BJ (cell line): ENCODE data around the gene ELOVL2. TPM values are rescaled to one million over a fixed set of nuclear protein-coding genes. Genes with fewer than 3 reads are reported as not detected.

Experiments
- CTCF ChIA-PET: fragments of 350-600 bp; formaldehyde crosslinking; extraction: SDS; loops from one replicate; lab custom pipeline; 2021; ENCODE audit warnings: antibody characterized with exemption, inconsistent platforms; lab: Yijun Ruan, JAX
- POLR2A ChIA-PET: fragments of 300-600 bp; sonication (Branson Sonifier 250); formaldehyde crosslinking; extraction: SDS; loops from one replicate; lab custom pipeline; 2021; ENCODE audit warnings: antibody characterized with exemption; lab: Charles Lee
- DNase-seq: peaks from one replicate; pipeline ENCODE4 v3.0.0-alpha.2; 2011; ENCODE audit warnings: low read depth
- H3K27me3 ChIP-seq: 2 replicates; pipeline ENCODE4 v1.6.0; 2011; ENCODE audit warnings: low read length; ENCODE audit not compliant: control insufficient read depth, insufficient read depth
- H3K36me3 ChIP-seq: 2 replicates; pipeline ENCODE4 v1.5.1; 2011; ENCODE audit warnings: low read length; ENCODE audit not compliant: control insufficient read depth, insufficient read depth
- H3K4me3 ChIP-seq: 2 replicates; pipeline ENCODE4 v1.5.1; 2011; ENCODE audit warnings: low read depth, mild to moderate bottlenecking, control low read depth, low read length
- CTCF ChIP-seq: IDR thresholded peaks from 2 replicates; pipeline ENCODE4 v1.5.1; 2011; ENCODE audit warnings: low read depth, mild to moderate bottlenecking, control low read depth, inconsistent platforms, low read length, moderate library complexity; ENCODE audit not compliant: insufficient read depth
- polyA plus RNA-seq: library from polyadenylated mRNA; depleted of rRNA; stranded (reverse); fragments of >200 nt; gene quantifications from 2 replicates; pipeline ENCODE4 v1.2.3, GENCODE V29; 2011

The ELOVL2 gene
- polyA plus RNA-seq, 1 experiment, result 0.17 TPM

- H3K4me3 ChIP-seq, result no peak overlapping the region
- TF ChIP-seq CTCF, result no peak
- POLR2A ChIA-PET, result no interaction called here
- no peak for DNase-seq
- CTCF ChIA-PET, result interaction anchor here (0.7 kb wide), 1 partner anchor 11 kb away, joined by 3 read pairs; no protein-coding TSS in a partner anchor
- no peaks in the 10 kb centered on the region for H3K27me3 ChIP-seq
- no peaks in the 10 kb centered on the region for H3K36me3 ChIP-seq
Observed at GRCh38 chr6:11002176-11002575, 41.9 kb downstream of the ELOVL2 start.

GRCh38 chr6:10999994-11000393 is 44.1 kb downstream of the ELOVL2 start:
- no peak for DNase-seq
- TF ChIP-seq CTCF, result no peak
- CTCF ChIA-PET, result interaction anchor here (1.5 kb wide), 1 partner anchor 9 kb away, joined by 3 read pairs; no protein-coding TSS in a partner anchor

GRCh38 chr6:10995114-10995707 is 48.9 kb downstream of the ELOVL2 start:
- ChIA-PET POLR2A (no interaction called here), CTCF (no interaction called here)
- TF ChIP-seq CTCF, result no peak
- no peak for DNase-seq
- H3K4me3 ChIP-seq, result no peak overlapping the region
- H3K36me3 ChIP-seq, result no peaks in the 10 kb centered on the region
- H3K27me3 ChIP-seq, result no peaks in the 10 kb centered on the region

More at GRCh38 chr6:10999994-11000393, 44.1 kb downstream of the ELOVL2 start:
- H3K4me3 ChIP-seq, result no peak overlapping the region
- POLR2A ChIA-PET, result no interaction called here
- no peaks in the 10 kb centered on the region for H3K36me3 ChIP-seq
- no peaks in the 10 kb centered on the region for H3K27me3 ChIP-seq

- TF ChIP-seq CTCF, result no peak
- CTCF ChIA-PET, result interaction anchor here (1.3 kb wide), 1 partner anchor 11 kb away, joined by 4 read pairs; no protein-coding TSS in a partner anchor
Observed at GRCh38 chr6:10993896-10994295, 50.2 kb downstream of the ELOVL2 start.

GRCh38 chr6:10991115-10991514 is 53.0 kb downstream of the ELOVL2 start:
- Histone ChIP-seq H3K4me3 (no peak overlapping the region), H3K36me3 (no peaks in the 10 kb centered on the region), H3K27me3 (no peaks in the 10 kb centered on the region)
- ChIA-PET CTCF (interaction anchor here (1.1 to 1.5 kb wide), 2 partner anchors 9 to 12 kb away, joined by 3 read pairs; no protein-coding TSS in a partner anchor), POLR2A (no interaction called here)
- TF ChIP-seq CTCF, result no peak
- no peak for DNase-seq

More at GRCh38 chr6:10993896-10994295, 50.2 kb downstream of the ELOVL2 start:
- Histone ChIP-seq H3K4me3 (no peak overlapping the region), H3K36me3 (no peaks in the 10 kb centered on the region), H3K27me3 (no peaks in the 10 kb centered on the region)
- POLR2A ChIA-PET, result no interaction called here
- DNase-seq, result no peak
